Superior temporal gyrus (tissue), 1 donor: ENCODE data around the gene COL4A2.
"Not testable (repeated sequence)": the region's sequence is repeated elsewhere in the genome, so short reads cannot be mapped to it uniquely, and the experiment has no call there.

Experiments used
- DNase-seq: peaks from one replicate; pipeline ENCODE4 v3.0.0-alpha.2; 2016; ENCODE audit errors: extremely low spot score

COL4A2 gene

DNA sequence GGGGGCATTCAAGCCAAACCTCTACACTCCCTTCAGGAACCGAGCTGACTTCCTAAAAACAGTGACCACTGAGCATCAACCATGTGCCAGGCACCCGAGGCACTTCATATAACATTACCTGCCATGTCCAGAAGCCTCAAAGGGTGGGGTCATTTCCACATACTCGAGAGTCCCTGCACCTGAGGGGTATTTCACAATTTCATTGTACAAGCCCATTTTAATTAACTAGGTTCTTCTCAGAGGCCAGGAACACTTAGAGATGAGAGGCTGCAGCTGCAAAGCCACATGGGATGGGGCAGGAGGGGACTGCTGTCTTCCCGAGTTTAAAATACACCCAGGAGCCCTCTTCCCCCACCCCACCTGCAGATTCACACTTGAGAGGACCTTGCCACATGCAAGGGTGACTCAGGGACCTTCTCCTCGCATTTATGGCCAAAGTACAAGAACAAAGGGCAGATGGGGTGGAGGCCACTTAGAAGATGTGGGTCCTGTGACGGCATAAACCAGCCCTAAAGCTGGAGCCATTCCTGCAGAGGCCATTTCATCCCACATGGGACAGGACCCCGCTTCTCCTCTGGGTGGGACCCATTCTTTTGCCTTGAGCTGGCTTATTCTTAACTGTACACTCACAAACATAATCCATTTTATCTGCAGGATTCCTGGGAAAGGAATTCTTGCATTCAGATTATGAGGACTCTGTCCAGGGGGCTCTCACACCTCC lies 210.6 kb downstream of the COL4A2 start:
- no peak for DNase-seq

DNA sequence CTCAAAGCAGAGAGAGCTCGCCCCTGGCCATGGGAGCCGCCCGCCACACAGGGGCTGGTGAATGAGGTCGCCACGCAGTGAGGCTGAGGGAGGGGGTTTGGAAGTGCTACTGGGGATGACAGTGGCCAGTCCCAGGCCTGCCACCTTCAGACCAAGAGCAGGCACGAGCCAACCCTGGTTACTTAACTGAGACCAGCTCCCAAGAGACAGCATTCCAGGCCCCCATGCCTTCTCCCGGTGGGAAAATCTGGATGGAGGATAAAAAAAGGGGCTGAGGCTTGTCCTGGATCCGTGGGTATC lies 211.1 kb downstream of the COL4A2 start:
- no peak for DNase-seq

DNA sequence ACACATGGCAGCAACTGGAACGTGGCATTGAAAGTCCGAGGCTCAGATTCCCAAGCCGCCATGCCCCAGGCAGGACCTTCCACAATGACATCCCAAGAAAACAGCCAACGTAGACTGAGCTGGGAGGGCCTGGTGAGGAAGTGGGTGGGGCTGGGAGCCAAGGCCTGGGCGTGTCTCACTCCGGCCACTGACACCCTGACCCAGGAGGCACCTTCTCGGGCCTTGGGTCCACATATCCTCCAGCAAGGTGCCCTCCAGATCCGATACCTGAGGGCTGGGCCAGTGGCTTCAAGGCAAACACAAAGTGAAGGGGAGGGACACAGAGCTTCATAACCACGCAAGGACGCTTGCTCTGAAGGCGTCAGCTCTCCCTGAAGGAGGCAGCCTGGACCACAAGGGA lies 211.5 kb downstream of the COL4A2 start:
- no peak for DNase-seq

DNA sequence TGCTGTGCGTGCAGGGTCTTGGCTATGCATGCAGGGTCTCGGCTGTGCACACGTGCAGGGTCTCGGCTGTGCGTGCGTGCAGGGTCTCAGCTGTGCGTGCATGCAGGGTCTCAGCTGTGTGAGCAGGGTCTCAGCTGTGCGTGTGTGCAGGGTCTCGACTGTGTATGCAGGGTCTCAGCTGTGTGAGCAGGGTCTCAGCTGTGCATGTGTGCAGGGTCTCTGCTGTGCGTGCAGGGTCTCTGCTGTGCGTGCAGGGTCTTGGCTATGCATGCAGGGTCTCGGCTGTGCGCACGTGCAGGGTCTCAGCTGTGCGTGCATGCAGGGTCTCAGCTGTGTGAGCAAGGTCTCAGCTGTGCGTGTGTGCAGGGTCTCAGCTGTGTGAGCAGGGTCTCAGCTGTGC lies 212.0 kb downstream of the COL4A2 start:
- DNase-seq: no peak

DNA sequence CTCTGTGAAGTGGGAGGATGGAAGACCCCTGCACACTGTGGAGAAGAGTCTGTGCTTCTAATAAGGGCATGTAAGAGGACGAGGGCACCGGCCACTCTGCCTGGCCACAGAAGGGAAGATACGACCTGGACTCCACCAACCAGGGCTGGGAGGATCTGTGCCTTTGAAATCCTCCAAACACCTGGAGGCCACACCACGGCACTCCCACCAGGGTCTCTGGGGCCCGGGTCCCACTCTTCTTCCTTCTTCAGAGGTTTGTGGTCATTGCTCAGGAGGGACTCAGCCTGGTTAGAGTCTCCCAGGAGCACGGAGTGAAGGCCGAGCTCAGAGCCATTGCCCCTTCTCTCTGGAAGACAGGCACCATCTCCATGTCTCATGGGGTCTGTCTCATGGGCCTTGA lies 212.4 kb downstream of the COL4A2 start:
- DNase-seq: no peak

DNA sequence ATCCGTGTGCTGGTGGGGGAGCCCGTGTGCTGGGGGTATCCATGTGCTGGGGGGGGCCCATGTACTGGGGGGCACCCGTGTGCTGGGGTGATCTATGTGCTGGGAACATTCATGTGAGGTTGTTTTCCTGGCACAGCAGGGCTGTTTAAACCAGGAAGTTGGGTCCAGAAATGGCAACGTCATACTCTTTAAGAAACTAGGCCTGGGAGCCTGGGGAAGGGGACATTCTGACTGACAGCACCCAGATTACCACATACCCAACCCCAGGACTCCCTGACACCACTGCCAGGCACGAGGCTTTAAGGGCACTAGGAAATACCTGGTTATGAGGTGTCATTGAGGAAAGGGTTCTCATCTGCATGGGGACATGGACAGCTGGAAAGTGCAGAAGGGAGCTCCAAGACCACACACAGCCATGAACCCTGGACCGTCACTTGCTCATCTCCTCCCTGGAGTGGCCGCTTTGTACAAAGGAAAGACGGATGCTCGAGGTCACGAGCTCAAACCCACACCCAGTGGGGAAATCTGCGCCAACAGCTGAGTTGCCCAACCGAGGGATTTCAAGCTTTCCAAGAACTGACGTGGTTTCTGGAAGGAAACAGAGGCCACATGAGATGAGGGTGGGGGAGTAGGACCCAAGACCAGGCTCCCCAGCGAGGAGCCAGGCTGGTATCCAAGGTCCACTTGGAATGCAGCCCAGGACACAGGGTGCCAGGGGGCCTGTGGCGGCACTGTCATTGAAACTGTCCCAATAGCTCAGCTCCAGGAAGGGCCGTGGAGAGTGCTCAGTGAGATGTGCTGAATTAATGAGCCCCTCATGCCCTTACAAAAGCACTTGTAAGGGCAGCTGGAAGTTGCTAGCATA lies 213.6 kb downstream of the COL4A2 start:
- DNase-seq: peak; percentile 58

DNA sequence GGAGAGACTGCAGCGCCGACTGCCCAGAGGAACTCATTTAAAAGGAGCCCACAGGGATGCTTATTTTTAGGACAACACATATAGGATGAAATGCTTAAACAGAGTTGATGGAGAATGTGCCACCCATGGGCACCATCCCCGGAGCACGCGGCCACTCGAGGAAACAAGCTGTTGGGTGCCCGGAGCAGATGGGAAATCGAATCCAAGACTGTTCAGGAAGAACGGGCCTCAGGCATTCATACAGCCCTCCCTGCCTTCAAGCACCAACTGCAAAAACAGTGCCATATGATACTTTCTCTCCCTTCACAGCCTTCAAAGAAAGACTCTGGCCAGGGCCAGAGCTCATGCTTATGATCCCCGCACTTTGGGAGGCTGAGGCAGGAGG lies 214.2 kb downstream of the COL4A2 start:
- no peak for DNase-seq

DNA sequence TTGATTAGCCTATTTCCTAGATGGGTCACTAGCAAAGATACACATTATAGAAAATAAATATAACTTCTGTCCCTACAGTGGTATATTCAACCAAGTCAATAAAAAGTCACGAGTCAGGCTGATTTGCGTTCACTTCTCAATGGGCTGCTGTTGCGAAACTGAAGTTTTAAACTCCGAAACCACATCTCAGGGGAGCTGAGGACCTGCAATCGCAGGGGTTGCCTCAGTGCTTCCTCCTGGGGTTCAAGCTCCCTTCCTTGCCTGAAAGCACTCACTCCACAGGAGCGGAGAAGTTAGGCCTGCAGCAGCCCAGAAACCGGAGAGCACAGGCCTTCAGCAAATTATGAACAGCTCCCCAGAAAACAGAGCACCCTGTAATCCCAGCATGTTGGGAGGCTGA lies 214.9 kb downstream of the COL4A2 start:
- no peak for DNase-seq

DNA sequence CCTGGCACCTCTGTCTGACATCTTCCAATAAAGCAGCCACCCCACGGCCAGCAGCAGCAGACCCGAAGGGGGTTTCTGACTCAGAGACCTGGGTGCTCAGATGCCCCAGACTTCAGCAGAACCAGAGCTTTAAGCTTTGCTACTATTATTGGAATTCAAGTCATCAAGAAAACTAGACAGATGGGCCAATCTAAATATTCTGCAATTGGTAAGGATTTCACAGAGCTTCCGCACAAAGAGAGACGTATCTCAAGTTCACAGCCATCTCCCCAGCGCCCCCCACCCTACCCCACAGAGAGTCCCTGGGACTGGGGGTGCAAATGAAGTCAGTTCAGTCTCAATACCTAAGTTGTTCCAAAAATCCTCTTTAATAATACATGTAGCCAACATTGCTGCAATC lies 215.6 kb downstream of the COL4A2 start:
- DNase-seq: no peak

DNA sequence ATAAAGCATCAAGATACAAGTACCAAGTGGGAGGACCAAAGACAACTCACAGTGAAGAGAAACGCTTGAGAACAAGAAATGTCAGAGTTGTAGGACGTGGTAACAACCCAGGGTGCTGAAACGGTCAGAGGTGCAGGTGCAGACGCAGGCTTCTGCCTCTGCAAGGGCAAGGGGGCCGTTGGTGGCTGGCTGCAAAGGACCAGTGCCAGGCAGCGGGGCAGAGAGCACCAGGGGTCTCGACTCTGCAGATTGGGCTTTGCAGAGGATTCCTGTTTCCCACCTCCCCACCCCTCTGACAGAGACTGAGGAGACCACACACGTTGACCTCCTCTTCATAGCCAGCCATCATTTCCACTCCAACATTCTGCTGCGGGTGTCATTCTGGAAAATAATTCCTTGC lies 216.1 kb downstream of the COL4A2 start:
- DNase-seq: no peak

DNA sequence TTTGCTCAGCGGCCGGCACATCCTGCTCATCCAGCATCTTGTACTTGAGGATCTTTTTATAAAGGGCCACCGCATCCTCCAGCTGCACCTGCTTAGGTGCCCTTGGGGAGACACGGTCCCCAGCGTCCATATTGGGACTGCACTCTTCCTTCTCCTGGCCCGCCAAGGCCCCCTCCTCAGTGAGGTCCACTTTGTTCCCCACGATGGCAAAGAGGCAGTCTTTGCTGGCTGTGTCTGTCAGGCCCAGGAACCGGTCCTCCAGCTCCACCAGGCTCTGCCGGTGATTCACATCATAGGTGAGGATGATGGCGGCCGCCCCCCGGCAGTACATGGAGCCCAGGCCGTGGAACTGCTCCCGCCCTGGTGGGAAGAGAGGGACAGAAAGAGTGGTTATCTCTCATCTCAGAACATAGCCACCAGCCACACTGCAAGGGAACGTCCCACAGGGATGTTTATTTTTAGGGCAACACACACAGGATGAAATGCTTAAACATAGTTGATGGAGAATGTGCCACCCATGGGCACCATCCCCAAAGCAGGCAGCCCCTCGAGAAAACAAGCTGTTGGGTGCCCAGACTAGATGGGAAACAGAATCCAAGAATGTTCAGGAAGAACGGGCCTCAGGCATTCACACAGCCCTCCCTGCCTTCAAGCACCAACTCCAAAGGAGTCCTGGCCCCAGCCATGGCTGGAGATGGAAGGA lies 216.9 kb downstream of the COL4A2 start:
- no peak for DNase-seq

DNA sequence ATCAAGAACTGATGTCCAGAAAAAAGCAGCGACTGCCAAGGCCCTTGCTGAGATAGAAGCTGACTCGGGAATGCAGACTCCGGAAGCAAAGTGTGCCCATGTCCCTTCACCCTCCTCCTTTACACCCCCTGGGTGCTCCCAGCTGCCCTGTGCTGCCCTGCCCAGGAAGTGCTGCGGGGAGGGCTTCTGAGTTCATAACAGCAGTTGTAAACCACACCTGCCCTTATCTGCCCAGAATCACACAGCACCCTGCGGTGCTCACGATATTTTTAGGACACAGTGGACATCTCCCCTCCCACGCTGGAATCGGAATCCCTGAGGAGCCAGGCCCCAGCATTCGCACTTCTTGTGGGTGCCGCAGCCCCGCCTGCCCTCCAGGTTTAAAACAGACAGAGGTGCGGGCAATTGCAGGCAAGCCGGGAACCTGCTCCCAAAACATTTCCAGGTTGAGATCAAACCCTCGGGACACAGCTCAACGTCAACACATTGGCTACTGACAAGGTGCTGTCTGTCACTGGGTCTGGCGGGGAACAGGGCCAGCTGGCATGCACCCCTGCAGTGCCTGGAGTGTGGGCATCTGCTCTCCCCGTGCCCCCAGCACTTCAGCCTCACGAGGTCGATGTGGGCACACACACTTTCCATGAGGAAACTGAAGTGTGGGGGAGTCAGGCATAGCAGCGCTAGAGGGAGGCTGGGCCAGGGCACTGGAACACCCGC lies 217.6 kb downstream of the COL4A2 start:
- DNase-seq: no peak

DNA sequence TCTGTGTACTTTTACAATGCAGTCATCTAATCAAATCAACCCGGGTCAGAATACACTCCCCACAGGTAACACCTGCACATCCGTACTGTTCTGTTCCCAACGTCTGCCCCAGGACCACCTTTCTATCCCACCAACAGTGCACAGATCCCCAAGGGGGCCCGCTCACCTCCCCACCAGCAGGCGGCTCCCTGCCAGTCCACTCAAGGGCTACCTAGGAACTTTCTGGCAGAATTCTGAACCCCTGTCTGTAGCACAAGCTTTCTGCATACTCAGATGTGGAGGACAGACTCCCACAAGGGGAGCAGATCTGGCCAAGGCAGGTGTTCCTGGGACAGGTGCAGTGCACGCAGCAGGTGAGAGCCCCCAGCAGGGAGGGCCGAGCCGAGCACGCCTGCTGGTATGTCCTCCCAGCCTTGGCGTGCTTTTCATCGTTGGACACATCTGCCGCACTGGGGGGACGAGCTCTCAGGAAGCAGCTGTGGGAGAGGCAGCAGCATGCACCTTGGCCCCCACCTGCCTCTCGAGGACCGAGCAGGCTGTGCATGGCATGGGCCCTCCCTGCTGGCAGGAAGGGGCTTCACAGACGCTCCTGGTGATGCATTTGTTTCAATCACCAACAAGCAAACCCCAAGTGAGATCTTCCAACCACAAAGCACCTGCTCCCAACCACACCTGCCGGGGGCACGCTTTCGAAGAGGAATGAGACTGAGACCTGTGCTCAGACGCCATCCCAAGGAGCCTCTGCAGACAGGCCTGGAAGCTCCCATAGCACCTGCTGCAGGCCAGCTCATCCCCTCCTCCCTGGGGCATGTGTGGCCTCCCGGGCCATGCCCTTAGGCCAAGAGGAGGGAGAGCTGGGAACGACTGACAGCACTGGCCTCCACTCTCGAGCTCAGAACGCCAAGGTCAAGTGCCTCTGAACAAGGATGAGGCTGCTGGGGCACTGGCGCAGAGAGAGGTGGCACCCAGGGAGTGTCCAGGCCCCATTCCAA lies 218.5 kb downstream of the COL4A2 start:
- no peak for DNase-seq

DNA sequence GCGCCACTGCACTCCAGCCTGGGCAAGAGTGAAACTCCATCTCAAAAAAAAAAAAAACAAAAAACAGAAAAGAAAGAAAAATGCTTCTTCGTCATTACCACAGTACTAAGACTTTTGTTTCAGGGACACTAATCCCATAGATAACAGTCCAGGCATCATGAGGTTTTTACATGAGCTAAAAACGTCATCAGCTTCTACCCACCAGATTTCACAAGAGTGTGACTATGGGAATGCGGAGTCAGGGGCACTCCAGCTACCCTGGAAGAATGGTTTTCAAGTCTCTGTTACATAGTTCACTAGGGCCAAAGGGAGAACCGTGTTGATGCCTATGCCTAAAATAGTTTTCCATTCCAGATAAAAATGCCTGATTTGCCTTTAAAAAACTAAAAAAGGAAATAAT lies 221.3 kb downstream of the COL4A2 start:
- DNase-seq: no peak

DNA sequence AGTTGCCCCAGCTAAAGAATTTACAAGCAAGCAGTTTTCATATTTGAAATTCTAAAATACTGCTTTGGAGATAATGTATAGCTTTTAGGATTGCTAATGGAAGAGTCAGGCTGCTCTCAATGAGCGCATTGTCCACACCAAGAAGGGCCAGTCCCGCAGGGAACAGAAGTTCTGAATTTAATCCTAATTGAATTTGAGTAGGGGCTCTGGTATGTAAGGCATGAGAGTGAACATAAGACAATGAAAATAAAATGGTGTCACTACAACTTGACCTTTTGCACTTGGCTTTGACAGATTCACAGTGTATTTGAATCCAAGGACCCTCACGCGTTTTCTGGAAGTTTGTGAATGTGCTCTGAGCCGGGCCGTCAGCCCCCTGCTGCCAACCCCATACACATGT lies 221.8 kb downstream of the COL4A2 start:
- DNase-seq: no peak

DNA sequence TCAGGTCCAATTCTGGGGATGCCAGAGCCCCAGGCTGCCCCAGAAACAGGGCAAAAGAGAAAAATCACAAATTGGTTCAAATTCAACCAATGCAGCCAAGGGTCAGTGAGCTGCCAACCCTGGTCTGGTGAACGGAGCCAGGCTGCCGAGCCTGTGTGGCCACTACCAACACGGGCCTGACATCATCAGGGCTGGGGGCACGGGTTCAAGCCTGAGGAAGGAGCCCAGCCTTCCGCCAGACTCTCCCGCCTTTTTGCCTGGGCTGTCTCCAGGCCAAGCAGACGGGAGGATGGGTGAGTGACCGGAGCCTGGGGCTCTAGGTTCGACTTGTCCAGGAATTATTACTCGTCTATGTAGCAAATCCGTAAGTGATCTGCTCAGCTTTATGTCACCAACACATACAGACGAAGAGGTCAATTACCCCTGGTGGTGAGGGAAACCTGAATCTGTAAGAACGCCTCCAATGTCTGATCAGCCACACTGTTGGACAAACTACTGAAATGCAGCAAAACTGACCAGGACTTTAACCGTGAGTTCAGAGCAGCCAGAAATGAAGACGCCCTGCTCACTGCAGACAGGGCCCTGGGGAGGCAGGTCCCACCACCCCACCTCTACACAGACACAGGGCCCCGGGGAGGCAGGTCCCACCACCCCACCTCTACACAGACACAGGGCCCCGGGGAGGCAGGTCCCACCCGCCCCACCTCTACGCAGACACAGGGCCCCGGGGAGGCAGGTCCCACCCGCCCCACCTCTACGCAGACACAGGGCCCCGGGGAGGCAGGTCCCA lies 222.6 kb downstream of the COL4A2 start:
- DNase-seq: no peak

DNA sequence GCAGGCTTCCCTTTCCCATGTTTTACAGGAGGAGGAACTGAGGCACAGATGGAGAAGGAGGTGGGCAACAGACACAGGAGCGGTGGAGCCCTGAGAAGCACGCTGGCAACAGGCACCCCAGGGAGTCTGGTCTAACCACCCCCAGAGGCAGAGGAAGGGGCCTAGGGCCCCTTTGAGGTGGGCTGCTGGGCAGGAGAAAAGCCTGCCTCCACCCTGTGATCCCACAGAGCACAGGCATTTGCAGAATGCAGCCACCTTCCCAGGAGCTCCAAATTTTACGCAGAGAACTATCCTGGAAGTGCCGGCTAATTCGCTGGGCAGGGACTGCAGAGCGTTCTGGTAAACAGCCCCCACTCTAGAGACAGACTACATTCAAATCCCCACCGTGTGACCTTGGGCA lies 224.0 kb downstream of the COL4A2 start:
- no peak for DNase-seq

DNA sequence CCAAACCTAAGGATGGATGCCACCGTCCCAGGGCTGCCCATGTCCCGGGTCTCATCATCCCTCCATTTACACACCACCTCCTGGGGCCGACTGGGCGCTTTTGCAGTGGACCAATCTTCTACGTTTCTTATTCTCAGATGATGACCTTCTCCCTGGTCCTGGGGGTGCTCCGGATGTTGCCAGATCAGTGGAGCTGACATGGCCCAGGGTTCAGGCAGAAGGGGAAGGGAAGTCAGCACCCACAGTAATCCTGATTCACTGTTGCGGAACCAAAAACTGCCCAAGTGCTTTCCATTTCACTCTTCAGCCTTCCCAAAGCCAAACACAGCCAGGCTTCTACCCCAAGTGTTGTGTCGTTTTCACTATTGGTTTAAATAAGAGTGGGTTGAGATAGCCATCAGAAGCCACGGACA lies 224.6 kb downstream of the COL4A2 start:
- DNase-seq: no peak

DNA sequence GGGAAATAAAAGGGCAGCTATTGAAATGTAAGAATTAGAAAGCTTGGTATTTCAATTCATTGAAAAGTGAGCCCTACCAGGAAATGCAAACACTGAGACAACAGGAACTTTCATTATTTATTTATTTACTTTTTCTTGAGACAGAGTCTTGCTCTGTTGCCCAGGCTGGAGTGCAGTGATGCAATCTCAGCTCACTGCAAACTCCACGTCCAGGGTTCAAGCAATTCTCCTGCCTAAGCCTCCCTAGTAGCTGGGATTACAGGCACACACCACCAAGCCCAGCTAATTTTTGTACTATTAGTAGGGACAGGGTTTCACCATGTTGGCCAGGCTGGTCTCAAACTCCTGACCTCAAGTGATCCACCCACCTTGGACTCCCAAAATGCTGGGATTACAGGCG lies 225.2 kb downstream of the COL4A2 start:
- not testable (repeated sequence) for DNase-seq
